ENCODE measurements around the gene PRG3.
A peak's percentile ranks its signal among the peaks of the same experiment; 100 is the strongest.
"Not testable (repeated sequence)": the region's sequence is repeated elsewhere in the genome, so short reads cannot be mapped to it uniquely, and the experiment has no call there.

Gene PRG3

DNA sequence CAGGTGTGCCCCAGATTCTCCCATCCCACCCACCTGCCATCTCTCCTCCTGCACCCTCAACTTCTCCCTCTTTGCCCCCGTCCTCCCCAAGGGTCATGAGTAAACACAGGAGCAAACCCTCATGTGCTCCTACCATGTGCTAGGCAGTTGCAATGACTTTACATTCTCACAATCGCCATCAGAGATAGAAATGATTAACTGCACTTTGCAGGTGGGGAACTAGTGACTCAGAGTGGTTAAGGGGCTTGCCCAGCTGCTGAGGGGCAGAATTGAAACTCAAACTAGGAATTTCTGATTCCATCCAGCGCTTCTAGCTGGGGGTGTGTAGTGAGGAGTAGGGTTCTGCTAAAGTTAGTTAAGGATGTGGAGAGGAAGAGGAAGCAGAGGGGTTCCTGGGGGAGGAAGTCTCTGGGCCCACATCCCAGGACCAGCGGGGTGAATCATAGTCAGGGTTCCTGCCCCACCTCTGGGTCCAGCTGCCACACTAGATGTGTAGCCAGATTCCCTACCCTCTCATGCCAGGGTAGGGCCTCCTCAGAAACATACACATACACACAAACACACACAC, 25.5 kb upstream of the PRG3 start:
- no peak overlapping the region for H2BK120ac ChIP-seq (ENCODE audit: low read depth, low read length)
- H2BK15ac ChIP-seq (ENCODE audit: low read depth, poor library complexity, severe bottlenecking) = no peak overlapping the region
- no peak overlapping the region for H3K18ac ChIP-seq (ENCODE audit: low read depth in 1 of 2, low read length in 2 of 2)
- no peak overlapping the region for H2AK5ac ChIP-seq (ENCODE audit: low read length, severe bottlenecking)
- no peak overlapping the region for H3K4me3 ChIP-seq (ENCODE audit: insufficient read depth in 1 of 2, low read depth in 1 of 2, low read length in 2 of 2)
- peak overlapping the region; percentile 50 for H3K4me2 ChIP-seq (ENCODE audit: low read length, poor library complexity, severe bottlenecking)
- H4K8ac ChIP-seq (ENCODE audit: low read length) = no peak overlapping the region
- peak overlapping the region; percentile 67 for H3K9ac ChIP-seq (ENCODE audit: low read length)
- H3K27ac ChIP-seq (ENCODE audit: low read length, poor library complexity, severe bottlenecking) = peak overlapping the region; percentile 27
- peaks cover 20% of the 10 kb centered on the region for H3K4me1 ChIP-seq (ENCODE audit: control insufficient read depth, insufficient read depth, low read depth, low read length)
- no peaks in the 10 kb centered on the region for H3K79me1 ChIP-seq (replicated peaks; ENCODE audit: low read length, poor library complexity, severe bottlenecking)
- no peak for DNase-seq
- H3K14ac ChIP-seq (ENCODE audit: low read length in 2 of 2) = no peak overlapping the region
- no peak overlapping the region for H2BK12ac ChIP-seq (ENCODE audit: low read length in 2 of 2)
- 79% methylated on average over 3 of the region's 4 CpGs for WGBS
- H3K36me3 ChIP-seq (ENCODE audit: control insufficient read depth in 1 of 2, insufficient read depth in 2 of 2, low read depth in 1 of 2, low read length in 2 of 2) = peaks cover 17 to 79% of the 10 kb centered on the region in 2 experiments
- no peak overlapping the region for H3K23ac ChIP-seq (ENCODE audit: low read length in 2 of 2)
- no peak overlapping the region for H2AFZ ChIP-seq (ENCODE audit: low read depth, low read length)
- no peaks in the 10 kb centered on the region for H3K9me3 ChIP-seq (ENCODE audit: control insufficient read depth, low read length)
- no peak overlapping the region for H2BK5ac ChIP-seq (ENCODE audit: low read depth, low read length, poor library complexity, severe bottlenecking)
- no peaks in the 10 kb centered on the region for H3K27me3 ChIP-seq (ENCODE audit: control insufficient read depth in 1 of 2, insufficient read depth in 1 of 2, low read length in 2 of 2)
- no peak overlapping the region for H3K4ac ChIP-seq (ENCODE audit: low read depth in 1 of 2, low read length in 2 of 2)
- H4K91ac ChIP-seq (ENCODE audit: low read length) = no peak overlapping the region

DNA sequence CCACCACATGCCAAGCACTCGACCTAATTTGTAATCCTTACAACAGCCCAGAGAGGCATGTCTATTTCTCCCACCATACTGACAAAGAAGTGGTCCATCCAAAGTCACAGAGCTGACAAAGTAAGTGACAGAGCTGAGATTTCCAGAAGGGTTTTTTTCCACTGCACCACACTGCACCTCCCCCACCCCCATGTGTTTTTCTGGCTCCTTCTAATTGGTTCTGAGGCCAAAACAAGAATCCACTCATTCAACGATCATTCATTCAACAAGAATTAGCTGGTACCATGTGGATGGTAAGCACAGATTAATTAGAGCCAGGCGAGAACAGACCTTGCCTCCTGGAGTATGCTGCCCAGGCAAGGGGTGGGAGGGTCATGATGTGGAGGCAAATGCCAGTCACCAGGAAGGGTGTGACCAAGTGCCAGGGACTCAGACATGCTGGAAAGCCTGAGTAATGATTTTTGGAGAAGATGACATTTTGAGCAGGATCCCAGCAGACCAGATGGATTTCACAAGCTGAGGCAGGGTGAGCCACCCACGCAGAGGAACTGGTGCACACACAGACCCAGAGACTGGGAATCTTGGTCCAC, 24.4 kb upstream of the PRG3 start:
- no peak overlapping the region for H3K27ac ChIP-seq (ENCODE audit: low read length, poor library complexity, severe bottlenecking)
- H4K8ac ChIP-seq (ENCODE audit: low read length) = no peak overlapping the region
- H3K4me1 ChIP-seq (ENCODE audit: control insufficient read depth, insufficient read depth, low read depth, low read length) = peaks cover 20% of the 10 kb centered on the region
- peak overlapping the region; percentile 28 for H3K9ac ChIP-seq (ENCODE audit: low read length)
- H3K9me3 ChIP-seq (ENCODE audit: control insufficient read depth, low read length) = no peaks in the 10 kb centered on the region
- no peak overlapping the region for H2BK5ac ChIP-seq (ENCODE audit: low read depth, low read length, poor library complexity, severe bottlenecking)
- H2AFZ ChIP-seq (ENCODE audit: low read depth, low read length) = no peak overlapping the region
- no peak for DNase-seq
- H3K36me3 ChIP-seq (ENCODE audit: control insufficient read depth in 1 of 2, insufficient read depth in 2 of 2, low read depth in 1 of 2, low read length in 2 of 2) = peaks cover 17 to 68% of the 10 kb centered on the region in 2 experiments
- H2AK5ac ChIP-seq (ENCODE audit: low read length, severe bottlenecking) = no peak overlapping the region
- H3K4ac ChIP-seq (ENCODE audit: low read depth in 1 of 2, low read length in 2 of 2) = no peak overlapping the region
- no peaks in the 10 kb centered on the region for H3K79me1 ChIP-seq (replicated peaks; ENCODE audit: low read length, poor library complexity, severe bottlenecking)
- no peaks in the 10 kb centered on the region for H3K27me3 ChIP-seq (ENCODE audit: control insufficient read depth in 1 of 2, insufficient read depth in 1 of 2, low read length in 2 of 2)
- no peak overlapping the region for H3K18ac ChIP-seq (ENCODE audit: low read depth in 1 of 2, low read length in 2 of 2)
- 94% methylated on average over 4 of the region's 4 CpGs for WGBS
- H4K91ac ChIP-seq (ENCODE audit: low read length) = no peak overlapping the region
- H3K4me3 ChIP-seq (ENCODE audit: insufficient read depth in 1 of 2, low read depth in 1 of 2, low read length in 2 of 2) = peak overlapping the region in 1 of 2 experiments; percentile 20
- H3K23ac ChIP-seq (ENCODE audit: low read length in 2 of 2) = no peak overlapping the region
- H3K14ac ChIP-seq (ENCODE audit: low read length in 2 of 2) = no peak overlapping the region
- H2BK12ac ChIP-seq (ENCODE audit: low read length in 2 of 2) = no peak overlapping the region
- no peak overlapping the region for H3K4me2 ChIP-seq (ENCODE audit: low read length, poor library complexity, severe bottlenecking)
- no peak overlapping the region for H2BK15ac ChIP-seq (ENCODE audit: low read depth, poor library complexity, severe bottlenecking)
- H2BK120ac ChIP-seq (ENCODE audit: low read depth, low read length) = no peak overlapping the region

- no peak overlapping the region for H3K27ac ChIP-seq (ENCODE audit: low read length, poor library complexity, severe bottlenecking)
- H3K4ac ChIP-seq (ENCODE audit: low read depth in 1 of 2, low read length in 2 of 2) = no peak overlapping the region
- H2BK15ac ChIP-seq (ENCODE audit: low read depth, poor library complexity, severe bottlenecking) = no peak overlapping the region
- H2BK120ac ChIP-seq (ENCODE audit: low read depth, low read length) = no peak overlapping the region
- no peaks in the 10 kb centered on the region for H3K9me3 ChIP-seq (ENCODE audit: control insufficient read depth, low read length)
- H3K9ac ChIP-seq (ENCODE audit: low read length) = no peak overlapping the region
- peaks cover 16% of the 10 kb centered on the region for H3K4me1 ChIP-seq (ENCODE audit: control insufficient read depth, insufficient read depth, low read depth, low read length)
- H2BK12ac ChIP-seq (ENCODE audit: low read length in 2 of 2) = no peak overlapping the region
- no peak overlapping the region for H3K4me2 ChIP-seq (ENCODE audit: low read length, poor library complexity, severe bottlenecking)
- 90% methylated on average over 2 of the region's 2 CpGs for WGBS
- H3K23ac ChIP-seq (ENCODE audit: low read length in 2 of 2) = no peak overlapping the region
- H2BK5ac ChIP-seq (ENCODE audit: low read depth, low read length, poor library complexity, severe bottlenecking) = no peak overlapping the region
- no peak overlapping the region for H2AFZ ChIP-seq (ENCODE audit: low read depth, low read length)
- no peak overlapping the region for H4K8ac ChIP-seq (ENCODE audit: low read length)
- no peak overlapping the region for H2AK5ac ChIP-seq (ENCODE audit: low read length, severe bottlenecking)
- no peak overlapping the region for H4K91ac ChIP-seq (ENCODE audit: low read length)
- H3K14ac ChIP-seq (ENCODE audit: low read length in 2 of 2) = no peak overlapping the region
- DNase-seq = no peak
- no peaks in the 10 kb centered on the region for H3K79me1 ChIP-seq (replicated peaks; ENCODE audit: low read length, poor library complexity, severe bottlenecking)
- no peak overlapping the region for H3K4me3 ChIP-seq (ENCODE audit: insufficient read depth in 1 of 2, low read depth in 1 of 2, low read length in 2 of 2)
- H3K18ac ChIP-seq (ENCODE audit: low read depth in 1 of 2, low read length in 2 of 2) = no peak overlapping the region
- H3K36me3 ChIP-seq (ENCODE audit: control insufficient read depth in 1 of 2, insufficient read depth in 2 of 2, low read depth in 1 of 2, low read length in 2 of 2) = peaks cover 6 to 52% of the 10 kb centered on the region in 2 experiments
- H3K27me3 ChIP-seq (ENCODE audit: control insufficient read depth in 1 of 2, insufficient read depth in 1 of 2, low read length in 2 of 2) = peaks cover 0 to 8% of the 10 kb centered on the region in 2 experiments
Measured at GRCh38 chr11:57403802-57404147, 22.8 kb upstream of the PRG3 start.

DNA sequence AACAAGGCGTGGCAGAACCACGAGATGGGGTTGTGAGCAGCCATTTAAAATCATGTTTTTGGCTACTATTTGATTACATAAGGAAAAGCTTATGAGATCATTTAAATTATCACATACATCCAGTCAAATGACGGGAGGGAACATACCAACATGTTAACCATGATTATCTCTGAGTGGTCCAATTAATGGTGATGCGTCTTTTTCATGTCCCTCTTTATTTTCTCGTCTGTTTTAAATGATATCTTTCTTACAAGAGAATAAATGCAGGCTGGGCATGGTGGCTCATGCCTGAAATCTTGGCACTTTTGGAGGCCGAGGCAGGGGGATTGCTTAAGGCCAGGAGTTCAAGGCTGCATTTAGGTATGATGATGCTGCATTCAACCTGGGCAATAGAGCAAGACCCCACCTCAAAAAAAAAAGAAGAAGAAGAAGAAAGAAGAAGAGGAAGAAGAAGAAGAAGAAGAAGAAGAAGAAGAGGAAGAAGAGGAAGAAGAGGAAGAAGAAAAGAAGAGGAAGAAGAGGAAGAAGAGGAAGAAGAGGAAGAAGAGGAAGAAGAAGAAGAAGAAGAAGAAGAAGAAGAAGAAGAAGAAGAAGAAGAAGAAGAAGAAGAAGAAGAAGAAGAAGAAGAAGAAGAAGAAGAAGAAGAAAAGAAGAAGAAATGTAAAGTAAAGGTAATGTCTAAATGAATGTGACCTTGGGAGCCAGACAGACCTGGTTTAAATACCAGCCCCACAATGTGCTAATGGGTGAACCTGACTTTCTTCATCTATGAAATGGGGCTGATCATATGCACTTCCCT, 22.3 kb upstream of the PRG3 start:
- Histone ChIP-seq H3K36me3 (ENCODE audit: control insufficient read depth in 1 of 2, insufficient read depth in 2 of 2, low read depth in 1 of 2, low read length in 2 of 2) (peaks cover 3 to 46% of the 10 kb centered on the region in 2 experiments), H3K27me3 (ENCODE audit: control insufficient read depth in 1 of 2, insufficient read depth in 1 of 2, low read length in 2 of 2) (peaks cover 0 to 14% of the 10 kb centered on the region in 2 experiments), H3K4me1 (ENCODE audit: control insufficient read depth, insufficient read depth, low read depth, low read length) (peaks cover 16% of the 10 kb centered on the region)
- H3K23ac ChIP-seq (ENCODE audit: low read length in 2 of 2); H3K4ac ChIP-seq (ENCODE audit: low read depth in 1 of 2, low read length in 2 of 2); H4K91ac ChIP-seq (ENCODE audit: low read length); H2AK5ac ChIP-seq (ENCODE audit: low read length, severe bottlenecking); H3K4me3 ChIP-seq (ENCODE audit: insufficient read depth in 1 of 2, low read depth in 1 of 2, low read length in 2 of 2); H2BK15ac ChIP-seq (ENCODE audit: low read depth, poor library complexity, severe bottlenecking); H3K4me2 ChIP-seq (ENCODE audit: low read length, poor library complexity, severe bottlenecking); H4K8ac ChIP-seq (ENCODE audit: low read length); H2BK5ac ChIP-seq (ENCODE audit: low read depth, low read length, poor library complexity, severe bottlenecking); H3K27ac ChIP-seq (ENCODE audit: low read length, poor library complexity, severe bottlenecking); H3K14ac ChIP-seq (ENCODE audit: low read length in 2 of 2); H2AFZ ChIP-seq (ENCODE audit: low read depth, low read length); DNase-seq; H3K9ac ChIP-seq (ENCODE audit: low read length); H2BK12ac ChIP-seq (ENCODE audit: low read length in 2 of 2); H3K9me3 ChIP-seq (ENCODE audit: control insufficient read depth, low read length); H3K18ac ChIP-seq (ENCODE audit: low read depth in 1 of 2, low read length in 2 of 2); H2BK120ac ChIP-seq (ENCODE audit: low read depth, low read length); H3K79me1 ChIP-seq (replicated peaks; ENCODE audit: low read length, poor library complexity, severe bottlenecking): not testable (repeated sequence)
- 88% methylated on average over 3 of the region's 6 CpGs for WGBS
